HG03469 (cell line): ENCODE measurements around the gene FSHR.

Source experiments
- ATAC-seq: cut with Tn5 transposase; IDR thresholded peaks from one replicate; pipeline ENCODE4 v1.9.1; 2021; ENCODE audit warnings: mild to moderate bottlenecking, moderate library complexity, moderate number of reproducible peaks; ENCODE audit not compliant: unreplicated experiment

FSHR gene

DNA sequence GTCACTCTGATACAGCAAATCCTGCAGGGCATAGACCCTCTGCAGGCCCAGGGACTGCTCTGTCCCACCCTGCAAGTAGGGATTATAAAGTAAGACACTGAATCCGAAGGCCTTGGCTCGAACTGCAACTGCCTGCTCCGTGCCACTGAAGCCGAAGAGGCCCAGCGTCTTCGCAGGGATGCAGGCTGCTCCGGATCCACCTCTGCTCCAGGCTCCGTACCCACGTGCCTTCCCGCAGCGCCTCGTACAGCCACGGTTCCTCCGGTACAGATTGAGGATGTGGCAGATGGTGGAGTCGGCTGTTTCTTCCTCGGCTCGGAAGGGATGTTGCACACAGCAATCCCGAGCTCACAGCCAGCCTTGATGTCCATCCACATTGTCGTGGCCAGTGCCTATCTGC, 238.4 kb downstream of the FSHR start:
- ATAC-seq = no peak

DNA sequence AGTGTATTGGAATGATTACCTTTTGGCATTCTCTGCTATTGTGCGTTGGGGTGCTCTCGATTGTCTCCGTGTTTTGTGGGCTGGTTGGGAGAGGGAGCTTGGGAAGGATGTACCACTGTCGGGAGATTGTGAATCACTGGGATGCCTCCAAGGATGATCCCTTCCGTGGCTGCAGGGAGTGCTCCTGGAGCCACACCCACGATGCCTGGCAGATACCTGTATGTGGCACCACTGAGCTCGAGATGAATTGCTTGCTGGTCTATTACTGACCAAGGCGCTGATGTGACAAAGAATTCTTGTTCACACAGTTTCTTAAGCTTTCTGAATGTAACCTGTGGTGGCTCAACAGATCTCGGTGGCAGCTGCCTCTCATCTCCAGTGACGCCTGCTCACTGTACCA, 239.1 kb downstream of the FSHR start:
- no peak for ATAC-seq

DNA sequence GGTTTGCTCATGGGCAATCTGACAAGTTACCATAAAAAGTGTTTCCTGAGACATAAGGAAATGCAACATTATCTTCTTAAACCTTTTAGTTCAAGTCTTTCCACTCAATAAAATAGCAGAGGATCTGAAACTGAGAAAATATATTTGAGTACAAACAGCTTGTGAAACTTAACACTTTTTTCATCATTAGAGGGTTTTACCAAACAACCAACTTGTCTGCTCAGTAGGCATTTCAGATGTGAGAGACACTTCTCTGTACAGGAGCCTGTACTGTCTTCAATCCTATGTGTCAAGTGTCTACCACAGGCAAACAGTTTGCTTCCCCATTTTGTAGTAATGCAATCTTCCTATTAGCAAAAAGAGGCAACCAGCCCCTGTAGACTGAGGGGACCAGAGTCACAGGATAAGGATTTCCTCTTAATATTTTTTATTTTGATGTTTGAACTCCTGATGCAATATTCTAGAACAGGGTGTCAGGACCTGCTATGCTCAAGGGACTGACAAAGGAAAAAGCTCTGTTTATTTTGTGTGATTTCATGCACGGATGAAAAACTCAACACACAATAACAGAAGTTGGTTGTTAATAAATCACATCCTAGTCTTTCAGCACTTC, 239.7 kb downstream of the FSHR start:
- ATAC-seq = peak; percentile 67
